HEK293T (cell line): Measurements from ENCODE around the gene KRT7.

Experiments
- BHLHE40 ChIP-seq: fragments of 450-650 bp; IDR thresholded peaks from 2 replicates; pipeline ENCODE4 v1.6.1; 2016; ENCODE audit warnings: mild to moderate bottlenecking, moderate library complexity, borderline replicate concordance
- ELF4 ChIP-seq: fragments of 450-650 bp; IDR thresholded peaks from 2 replicates; pipeline ENCODE4 v1.6.1; 2017; ENCODE audit warnings: antibody characterized with exemption
- FOXA1 ChIP-seq: fragments of 450-650 bp; IDR thresholded peaks from 2 replicates; pipeline ENCODE4 v1.6.1; 2016; ENCODE audit warnings: mild to moderate bottlenecking
- FOXK2 ChIP-seq: fragments of 450-650 bp; IDR thresholded peaks from 2 replicates; pipeline ENCODE4 v1.6.1; 2016; ENCODE audit warnings: mild to moderate bottlenecking
- FOXM1 ChIP-seq: fragments of 450-650 bp; IDR thresholded peaks from 2 replicates; pipeline ENCODE4 v1.6.1; 2017; ENCODE audit warnings: mild to moderate bottlenecking, borderline replicate concordance
- L3MBTL2 ChIP-seq: fragments of 450-650 bp; conservative IDR thresholded peaks from 2 replicates; pipeline ENCODE4 v1.6.1; 2016; ENCODE audit warnings: mild to moderate bottlenecking
- SP1 ChIP-seq: fragments of 450-650 bp; IDR thresholded peaks from 2 replicates; pipeline ENCODE4 v1.6.1; 2017
- SUZ12 ChIP-seq: fragments of 450-650 bp; IDR thresholded peaks from 2 replicates; pipeline ENCODE4 v1.6.1; 2016; ENCODE audit warnings: mild to moderate bottlenecking
- ZNF384 ChIP-seq: fragments of 450-650 bp; IDR thresholded peaks from 2 replicates; pipeline ENCODE4 v1.6.1; 2016

GRCh38 chr12:52193532-52193931 is 39.5 kb upstream of the KRT7 start:
- TF ChIP-seq FOXA1 (no peak), BHLHE40 (no peak), ELF4 (no peak), FOXK2 (no peak), SP1 (no peak), FOXM1 (no peak), SUZ12 (no peak), ZNF384 (no peak), L3MBTL2 (no peak)
